ENCODE data around the gene OR5L1. TPM values are rescaled to one million over a fixed set of nuclear protein-coding genes. Genes with fewer than 3 reads are reported as not detected.

The OR5L1 gene
- not detected in 5 replicates for total RNA-seq (2022; extraction: Qiagen RNA extraction; ENCODE audit: low read depth)

GRCh38 chr11:55811067-55811466, at the start of gene OR5L1:
OR5L1 (plus strand) TSS chr11:55811367; CDS start chr11:55811467, 100 bp downstream.

GRCh38 chr11:55773138-55773537, 38.0 kb upstream of the OR5L1 start, which contains the start of gene OR5D13:
OR5D13 (plus strand) TSS chr11:55773438; CDS start chr11:55773438, 0 bp downstream.

GRCh38 chr11:55795256-55795655, 15.9 kb upstream of the OR5L1 start, which contains the start of gene OR5D14:
OR5D14 (plus strand) TSS chr11:55795556; CDS start chr11:55795556, 0 bp downstream.

GRCh38 chr11:55819330-55819729, 8.2 kb downstream of the OR5L1 start, which contains the start of gene OR5D18:
OR5D18 (plus strand) TSS chr11:55819630; CDS start chr11:55819630, 0 bp downstream.

GRCh38 chr11:55826919-55827318, 15.8 kb downstream of the OR5L1 start, which contains the start of gene OR5L2:
OR5L2 (plus strand) TSS chr11:55827219; CDS start chr11:55827219, 0 bp downstream.

GRCh38 chr11:55838452-55838851, 27.3 kb downstream of the OR5L1 start, which contains the start of gene OR5D16:
OR5D16 (plus strand) TSS chr11:55838752; CDS start chr11:55838752, 0 bp downstream.

Other genes with a start within 250 kb of the OR5L1 start
- not detected in 5 replicates for gene OR4C16, start 239.2 kb upstream of the OR5L1 start, total RNA-seq (2022; extraction: Qiagen RNA extraction; ENCODE audit: low read depth)
- gene OR4C11, start 203.7 kb upstream of the OR5L1 start, total RNA-seq (2022; extraction: Qiagen RNA extraction; ENCODE audit: low read depth): not detected in 5 replicates
- not detected in 5 replicates for gene OR4P4, start 176.3 kb upstream of the OR5L1 start, total RNA-seq (2022; extraction: Qiagen RNA extraction; ENCODE audit: low read depth)
- not detected in 5 replicates for gene OR4S2, start 163.0 kb upstream of the OR5L1 start, total RNA-seq (2022; extraction: Qiagen RNA extraction; ENCODE audit: low read depth)
- not detected in 5 replicates for gene OR4C6, start 149.2 kb upstream of the OR5L1 start, total RNA-seq (2022; extraction: Qiagen RNA extraction; ENCODE audit: low read depth)
- gene OR5D13, start 37.9 kb upstream of the OR5L1 start, total RNA-seq (2022; extraction: Qiagen RNA extraction; ENCODE audit: low read depth): not detected in 5 replicates
- not detected in 5 replicates for gene OR5D14, start 15.8 kb upstream of the OR5L1 start, total RNA-seq (2022; extraction: Qiagen RNA extraction; ENCODE audit: low read depth)
- not detected in 5 replicates for gene OR5D18, start 8.3 kb downstream of the OR5L1 start, total RNA-seq (2022; extraction: Qiagen RNA extraction; ENCODE audit: low read depth)
- not detected in 5 replicates for gene OR5L2, start 15.9 kb downstream of the OR5L1 start, total RNA-seq (2022; extraction: Qiagen RNA extraction; ENCODE audit: low read depth)
- gene OR5D16, start 27.4 kb downstream of the OR5L1 start, total RNA-seq (2022; extraction: Qiagen RNA extraction; ENCODE audit: low read depth): not detected in 5 replicates
- gene TRIM51, start 71.9 kb downstream of the OR5L1 start, total RNA-seq (2022; extraction: Qiagen RNA extraction; ENCODE audit: low read depth): not detected in 5 replicates
- gene OR5W2, start 103.2 kb downstream of the OR5L1 start, total RNA-seq (2022; extraction: Qiagen RNA extraction; ENCODE audit: low read depth): not detected in 5 replicates
- not detected in 5 replicates for gene OR5I1, start 125.0 kb downstream of the OR5L1 start, total RNA-seq (2022; extraction: Qiagen RNA extraction; ENCODE audit: low read depth)
- gene OR10AG1, start 158.6 kb downstream of the OR5L1 start, total RNA-seq (2022; extraction: Qiagen RNA extraction; ENCODE audit: low read depth): not detected in 5 replicates
- not detected in 5 replicates for gene OR5F1, start 183.3 kb downstream of the OR5L1 start, total RNA-seq (2022; extraction: Qiagen RNA extraction; ENCODE audit: low read depth)
- gene OR5AS1, start 216.3 kb downstream of the OR5L1 start, total RNA-seq (2022; extraction: Qiagen RNA extraction; ENCODE audit: low read depth): not detected in 5 replicates